Measurements from ENCODE around the gene SEC16A.

The SEC16A gene

DNA sequence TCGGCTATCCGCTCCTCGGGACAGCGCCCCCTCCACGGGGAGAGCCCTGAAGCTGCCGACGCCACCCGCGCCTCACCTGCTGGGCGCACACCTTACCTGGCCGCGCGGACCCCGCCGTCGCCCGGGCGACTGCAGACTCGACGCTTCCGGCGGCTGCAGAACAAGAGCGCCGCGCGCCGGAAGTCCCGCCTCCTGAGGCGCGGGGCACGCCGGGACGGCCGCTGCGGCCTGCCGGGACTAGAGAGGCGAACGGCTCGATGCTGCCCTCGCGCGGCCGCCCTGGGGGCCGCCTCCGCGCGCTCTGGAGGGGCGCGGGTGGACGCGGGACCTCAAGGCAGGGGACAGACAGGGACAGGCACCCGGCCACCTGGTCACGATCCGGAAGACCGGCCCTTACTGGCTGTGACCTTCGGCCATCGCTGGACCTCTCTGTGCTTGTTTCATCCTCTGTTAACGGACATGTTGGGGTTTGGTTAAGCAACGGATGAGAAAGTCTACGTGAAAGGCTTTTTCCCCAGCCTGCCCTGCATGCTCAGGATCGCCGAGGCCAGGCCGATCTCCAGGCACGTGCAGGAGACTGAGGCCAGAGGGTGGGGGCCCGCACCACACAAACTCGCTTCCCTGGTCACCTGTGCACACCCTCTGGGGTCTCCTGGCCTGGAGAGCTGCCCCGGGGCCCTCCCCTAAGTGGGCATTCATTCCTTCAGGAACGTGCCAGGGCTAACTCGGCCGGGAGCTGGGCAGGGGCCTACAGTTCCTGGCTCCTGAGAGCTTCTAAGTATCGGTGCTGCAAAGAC, 82.6 kb downstream of the SEC16A start, which contains the start of gene SNAPC4:
SNAPC4 (minus strand) TSS at position 133 of the 797 bp plus-strand sequence. CDS start 1,742 bp downstream, outside the sequence.
- DNase-seq (ENCODE audit: low read depth), result peak; percentile 85

DNA sequence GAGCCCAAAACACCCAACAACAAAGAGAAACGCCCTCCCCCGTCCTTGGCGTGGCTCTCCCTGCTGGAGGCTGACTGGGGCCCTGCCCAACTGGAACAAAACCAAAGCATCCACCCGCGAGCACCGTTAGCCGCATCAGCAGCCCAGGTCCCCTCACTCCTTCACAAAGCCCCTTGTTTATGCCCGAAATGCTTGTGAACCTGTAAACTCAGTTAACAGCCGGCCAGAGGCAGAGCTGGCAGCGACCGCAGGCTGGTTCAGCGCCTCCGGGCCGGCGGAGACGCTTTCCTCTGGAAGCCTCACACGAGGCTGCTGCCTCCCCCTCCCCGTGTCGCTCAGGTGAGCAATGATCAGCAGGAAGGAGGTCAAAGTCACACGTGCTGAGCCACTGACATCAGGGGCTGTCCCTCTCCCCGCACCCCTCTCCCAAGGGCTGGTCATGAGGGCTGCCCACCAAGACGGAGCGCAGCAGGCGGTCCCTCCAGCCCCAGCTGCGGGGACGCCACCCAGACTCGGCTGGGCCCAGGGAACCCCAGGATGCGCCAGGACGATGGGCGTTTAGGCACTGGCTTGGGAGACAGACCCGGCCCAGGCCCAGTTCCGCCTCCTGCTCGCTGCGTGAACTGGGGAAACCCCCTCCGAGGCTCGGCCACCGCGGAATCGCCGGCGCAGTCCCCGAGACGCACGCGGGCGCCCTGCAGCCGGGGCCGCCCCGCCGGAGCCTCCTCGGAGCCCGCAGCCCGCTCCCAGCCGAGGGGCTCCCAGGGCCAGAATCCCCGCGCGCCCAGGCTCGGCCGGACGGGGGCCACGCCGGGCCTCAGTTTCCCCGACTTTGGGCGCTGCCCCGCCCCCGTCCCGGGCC, 83.4 kb downstream of the SEC16A start:
- peak; percentile 30 for DNase-seq (ENCODE audit: low read depth)

DNA sequence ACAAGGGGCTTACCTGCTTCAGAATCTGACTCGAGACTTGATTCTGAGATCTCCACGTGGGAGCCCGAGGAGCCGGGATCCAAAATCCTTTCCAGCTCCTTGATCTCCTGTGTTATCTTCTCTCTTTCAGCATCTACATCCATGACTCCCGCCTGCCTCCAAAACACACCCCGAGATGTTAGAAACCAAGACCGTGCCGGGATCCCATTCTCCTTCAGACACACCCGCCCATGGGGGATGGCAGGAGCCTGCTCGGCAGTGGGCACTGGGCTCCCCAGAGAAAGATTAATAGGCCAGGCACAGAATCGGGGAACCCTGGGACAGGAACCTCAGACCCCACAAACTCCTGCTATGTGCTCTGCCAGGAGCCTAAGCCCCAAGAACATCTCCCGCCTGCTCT, 84.6 kb downstream of the SEC16A start:
- DNase-seq (ENCODE audit: low read depth), result no peak

DNA sequence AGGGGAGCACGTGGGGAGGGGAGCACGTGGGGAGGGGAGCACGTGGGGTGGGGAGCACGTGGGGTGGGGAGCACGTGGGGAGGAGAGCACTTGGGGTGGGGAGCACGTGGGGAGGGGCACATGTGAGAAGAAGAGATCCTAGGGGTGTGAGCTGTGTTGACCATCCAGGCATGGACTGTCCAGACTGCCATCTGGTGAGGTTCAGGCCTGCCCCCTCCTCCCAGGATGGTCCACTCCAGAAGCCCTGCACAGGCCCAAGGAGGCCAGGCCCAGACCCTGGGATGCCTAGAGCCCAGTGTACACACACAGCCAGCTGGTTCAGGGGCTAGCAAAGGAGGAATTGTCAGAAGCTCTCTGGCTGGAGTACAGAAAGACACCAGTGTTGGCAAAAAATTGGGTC, 85.2 kb downstream of the SEC16A start:
- DNase-seq (ENCODE audit: low read depth), result no peak

DNA sequence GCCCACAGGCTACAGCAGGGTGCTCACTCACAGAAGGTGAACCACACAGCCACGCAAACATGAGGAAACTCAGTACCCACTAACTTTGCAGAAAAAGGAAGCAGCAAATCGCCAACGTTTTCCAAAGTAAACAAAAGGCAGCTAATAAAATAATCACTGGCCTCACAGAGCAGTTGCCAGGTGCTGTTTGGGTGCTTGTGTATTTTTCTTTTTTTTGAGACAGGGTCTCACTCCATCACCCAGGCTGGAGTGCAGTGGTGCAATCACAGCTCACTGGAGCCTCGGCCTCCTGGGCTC, 86.7 kb downstream of the SEC16A start:
- no peak for DNase-seq (ENCODE audit: low read depth)

DNA sequence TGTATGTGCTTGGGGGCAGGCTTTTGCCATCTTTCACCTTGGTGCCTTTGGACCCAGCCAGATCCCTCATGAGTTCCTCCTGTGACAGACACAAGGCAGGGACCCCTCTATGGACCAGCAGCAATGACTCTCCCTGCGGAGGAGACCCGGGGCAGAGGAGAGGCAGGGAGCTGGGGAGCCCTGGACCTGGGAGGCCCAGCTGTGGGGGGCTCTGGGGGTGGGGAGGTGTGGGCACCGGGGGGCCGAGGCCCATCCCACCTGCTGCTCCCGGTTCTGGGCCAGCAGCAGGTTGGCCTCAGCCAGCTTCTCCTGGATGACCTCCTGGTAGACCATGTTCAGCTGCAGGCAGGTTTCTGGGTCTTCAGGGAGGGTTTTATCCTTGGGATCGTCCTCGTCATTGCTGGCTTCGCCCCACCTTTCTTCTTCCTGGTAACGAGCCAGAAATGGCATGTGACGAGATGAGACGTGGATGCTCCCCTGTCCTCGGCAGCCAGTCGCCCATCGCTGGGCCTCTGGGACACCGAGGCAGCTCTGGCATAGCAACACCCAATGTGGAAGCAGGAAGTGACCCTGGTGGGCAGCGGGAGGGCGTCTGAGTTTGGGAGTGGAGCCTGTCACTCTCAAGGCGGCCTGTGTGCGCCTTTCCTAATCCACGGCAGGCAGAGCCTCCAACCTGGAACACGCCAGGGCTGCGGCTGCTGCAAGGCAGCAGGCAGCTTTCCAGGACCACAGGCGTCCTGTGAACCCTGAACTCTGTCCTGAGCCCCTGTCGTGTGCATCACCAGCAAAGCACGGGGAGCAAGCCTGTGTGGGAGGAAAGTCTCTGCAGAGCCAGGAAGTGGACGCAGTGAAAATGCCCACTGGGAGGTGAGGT, 87.3 kb downstream of the SEC16A start:
- no peak for DNase-seq (ENCODE audit: low read depth)

DNA sequence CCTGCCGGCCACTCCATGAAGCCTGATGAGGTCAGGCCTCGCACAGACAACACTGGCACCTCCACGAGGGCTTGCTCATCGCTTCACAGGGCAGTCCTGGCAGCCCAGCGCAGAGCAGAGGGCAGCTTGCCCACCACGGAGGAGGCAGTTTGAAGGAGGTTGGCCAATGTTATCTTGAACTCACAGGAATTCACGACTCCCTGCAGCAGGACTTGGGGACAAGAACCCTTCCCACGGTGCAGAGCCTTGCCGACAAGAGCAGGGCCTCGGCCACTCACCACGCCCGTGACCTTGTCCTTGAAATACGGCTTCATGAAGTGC, 87.9 kb downstream of the SEC16A start:
- no peak for DNase-seq (ENCODE audit: low read depth)

DNA sequence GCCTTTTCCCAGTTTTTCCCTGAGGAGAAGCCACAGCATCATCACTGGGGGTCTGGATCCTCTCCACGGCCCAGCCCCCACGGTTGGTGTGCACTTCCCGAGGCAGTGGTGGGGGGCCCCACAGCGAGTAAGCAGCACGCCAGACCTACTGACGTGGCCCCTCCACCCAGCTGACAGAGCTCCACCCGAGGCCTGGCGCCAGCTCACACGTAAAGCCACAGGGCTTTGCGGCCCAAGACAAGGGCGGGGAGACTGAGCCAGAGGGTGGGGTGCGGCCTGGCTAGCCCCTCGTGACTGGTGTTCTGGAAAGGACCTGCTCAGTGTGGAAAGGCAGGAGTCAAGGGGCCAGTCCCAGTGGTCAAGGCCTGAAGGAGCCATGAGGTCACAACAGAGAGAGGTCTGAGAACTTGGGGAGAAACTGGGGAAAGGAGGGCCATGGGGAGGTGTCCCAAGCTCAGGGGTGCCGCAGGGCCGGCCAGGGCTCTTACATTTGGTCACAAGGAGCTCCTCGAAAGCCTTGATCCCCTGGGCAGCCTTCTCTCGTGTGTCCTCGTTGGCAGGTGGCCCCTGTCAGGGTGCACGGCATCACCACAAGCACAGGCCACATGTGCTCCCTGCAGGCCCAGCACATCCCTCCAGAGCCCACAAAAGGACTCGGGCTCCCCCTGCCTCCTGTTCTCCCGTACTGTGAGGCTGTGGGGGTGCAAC, 88.4 kb downstream of the SEC16A start:
- DNase-seq (ENCODE audit: low read depth), result no peak

DNA sequence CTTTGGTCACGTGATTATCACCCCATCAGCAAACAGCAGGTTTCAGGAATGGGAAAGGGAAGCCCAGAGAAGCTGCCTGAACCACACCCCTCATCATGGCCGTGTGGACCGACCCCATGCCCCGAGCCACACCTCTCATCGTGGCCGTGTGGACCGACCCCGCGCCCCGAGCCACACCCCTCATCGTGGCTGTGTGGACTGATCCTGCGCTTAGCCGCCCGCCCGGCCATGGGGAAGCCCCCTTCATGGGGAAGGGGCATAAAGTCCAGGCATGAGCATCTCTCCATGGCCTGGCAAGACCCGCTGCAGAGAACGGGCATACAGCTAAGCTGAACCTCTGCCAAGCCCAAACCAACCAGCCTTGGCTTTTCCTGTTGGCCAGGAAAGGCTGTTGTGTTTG, 89.3 kb downstream of the SEC16A start:
- DNase-seq (ENCODE audit: low read depth), result no peak

DNA sequence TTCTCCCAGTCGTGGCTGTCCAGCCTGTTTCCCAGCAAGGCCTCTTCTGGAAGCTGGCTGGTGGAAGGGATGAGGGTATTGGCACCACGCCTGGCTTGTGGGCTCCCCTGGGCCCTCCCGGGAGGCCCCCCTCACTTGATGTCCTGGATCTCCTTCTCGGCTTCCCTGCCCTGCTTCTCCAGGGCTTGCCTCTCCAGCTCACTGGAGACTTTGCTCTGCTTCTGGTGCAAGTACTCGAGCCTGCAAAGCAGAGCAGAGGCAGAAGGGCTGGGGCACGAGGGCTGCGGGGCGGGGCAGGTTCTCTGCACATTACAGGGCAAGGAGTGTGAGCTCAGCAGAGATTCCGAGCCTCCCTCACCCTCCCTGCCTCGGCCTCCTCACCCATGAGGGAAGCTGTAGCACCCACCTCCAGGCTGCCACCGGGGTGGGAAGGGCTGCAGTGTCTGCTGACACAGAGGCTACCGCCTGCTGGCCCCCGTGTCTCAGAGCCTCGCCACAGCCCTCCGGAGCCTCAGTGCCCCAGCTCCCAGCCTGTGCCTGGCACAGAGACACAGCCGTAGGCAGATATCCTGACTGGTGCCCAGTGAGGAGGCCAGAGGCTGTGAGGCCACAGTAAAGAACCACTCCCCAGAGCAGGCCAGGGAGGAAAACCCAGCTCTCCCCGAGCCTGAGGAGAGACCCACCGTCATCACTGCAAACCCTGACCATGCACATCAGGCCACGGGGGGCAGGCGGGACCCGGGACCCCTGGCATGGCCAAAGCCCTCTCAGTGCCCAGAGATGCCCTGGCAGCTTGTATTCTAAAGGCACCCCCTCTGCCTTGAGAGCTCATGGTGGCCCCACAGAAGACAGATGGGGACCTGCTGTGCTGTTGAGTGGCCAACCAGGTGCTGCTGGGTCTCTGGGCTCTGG, 90.0 kb downstream of the SEC16A start:
- DNase-seq (ENCODE audit: low read depth), result no peak

DNA sequence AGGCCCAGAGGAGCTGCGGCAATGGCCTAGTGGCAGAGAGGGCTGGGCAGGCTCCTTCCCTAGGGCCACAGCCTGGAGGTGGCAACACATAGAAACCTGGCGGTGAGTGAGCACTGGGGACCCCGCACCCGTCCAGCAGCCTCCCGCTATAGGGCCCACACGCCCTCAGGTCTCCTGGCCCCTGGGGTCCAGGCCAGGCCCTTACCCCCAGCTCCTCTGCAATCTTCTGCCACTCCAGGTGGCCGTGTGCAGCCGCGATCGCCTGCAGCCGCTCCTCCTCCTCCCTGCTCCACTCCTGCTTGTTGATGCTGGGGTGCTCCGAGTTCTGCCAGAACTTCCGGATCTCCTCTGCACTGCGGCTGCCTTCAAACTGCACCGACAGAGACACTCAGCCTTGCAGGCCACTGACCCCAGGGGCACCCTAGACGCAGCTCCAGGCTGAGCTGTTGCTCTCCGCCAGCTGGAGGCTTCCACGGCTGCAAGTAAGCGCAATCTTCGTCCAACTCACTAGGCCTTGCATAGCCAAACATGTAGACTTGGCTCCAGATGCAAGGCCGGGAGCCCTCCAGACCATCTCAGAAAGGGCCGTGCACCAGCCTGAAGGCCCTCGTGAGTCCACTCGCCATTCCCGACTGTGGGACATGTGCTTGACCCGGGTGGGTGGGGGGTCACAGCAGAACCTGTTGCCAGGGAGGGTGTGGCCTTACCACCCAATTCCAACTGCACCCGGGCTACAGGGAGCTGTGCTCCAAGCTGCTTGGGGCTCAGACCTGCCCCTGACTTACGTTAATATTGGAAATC, 90.9 kb downstream of the SEC16A start:
- DNase-seq (ENCODE audit: low read depth), result no peak

Data from activated T-helper 9 cell treated with anti-CD3 and anti-CD28 coated beads, Interleukin-2, amount 50 U/mL, for 16 hours (primary cell).